Thyroid gland (tissue), 4 donors: Measurements from ENCODE around the gene INSM2.

ENCODE experiments used
- CTCF ChIP-seq, 6 experiments: fragments of 200-600 bp in 3 of 6; fragments of 450-650 bp in 3 of 6; sonication (generic) in 3 of 6; IDR thresholded peaks; one replicate each; pipeline ENCODE4 v1.5.1; 2016 to 2019; ENCODE audit warnings: antibody characterized with exemption in 6 of 6, mild to moderate bottlenecking in 2 of 6, inconsistent platforms in 1 of 6, moderate library complexity in 1 of 6
- POLR2A ChIP-seq, 2 donors: fragments of 450-650 bp; IDR thresholded peaks; one replicate each; pipeline ENCODE4 v1.6.1; 2017; ENCODE audit warnings: antibody characterized with exemption in 2 of 2, mild to moderate bottlenecking in 2 of 2, moderate library complexity in 1 of 2

- no peak for TF ChIP-seq CTCF (IDR thresholded peaks at IDR 0.05)
- no peak for TF ChIP-seq POLR2A (IDR thresholded peaks at IDR 0.05)
These were observed 38.7 kb upstream of the INSM2 start for GRCh38 chr14:35495278-35495677.
